Parathyroid adenoma (tissue), 2 donors: ENCODE measurements around the gene MRPS11.

Source experiments
- H2AFZ ChIP-seq: fragments of 300-600 bp; sonication (generic); one replicate; pipeline ENCODE4 v1.7.0; 2017; ENCODE audit warnings: antibody characterized with exemption, mild to moderate bottlenecking
- H3K27ac ChIP-seq: fragments of 300-600 bp; sonication (generic); one replicate; pipeline ENCODE4 v1.7.0; 2017
- H3K27me3 ChIP-seq: fragments of 300-600 bp; sonication (generic); one replicate; pipeline ENCODE4 v1.7.0; 2017; ENCODE audit warnings: low read length; ENCODE audit not compliant: control insufficient read depth, insufficient read depth
- H3K36me3 ChIP-seq: fragments of 300-600 bp; sonication (generic); one replicate; pipeline ENCODE4 v1.7.0; 2017; ENCODE audit warnings: low read length; ENCODE audit not compliant: control insufficient read depth, insufficient read depth
- H3K4me1 ChIP-seq: fragments of 300-600 bp; sonication (generic); one replicate; pipeline ENCODE4 v1.7.0; 2017; ENCODE audit warnings: control low read depth
- H3K4me2 ChIP-seq: fragments of 300-600 bp; sonication (generic); one replicate; pipeline ENCODE4 v1.7.0; 2017; ENCODE audit warnings: low read length
- H3K4me3 ChIP-seq: fragments of 300-600 bp; sonication (generic); one replicate; pipeline ENCODE4 v1.7.0; 2017; ENCODE audit warnings: low read depth, low read length
- H3K79me2 ChIP-seq: fragments of 300-600 bp; sonication (generic); one replicate; pipeline ENCODE4 v1.7.0; 2017; ENCODE audit warnings: control low read depth
- H3K9ac ChIP-seq: fragments of 300-600 bp; sonication (generic); one replicate; pipeline ENCODE4 v1.7.0; 2017; ENCODE audit warnings: mild to moderate bottlenecking
- H3K9me3 ChIP-seq: fragments of 300-600 bp; sonication (generic); one replicate; pipeline ENCODE4 v1.7.0; 2017; ENCODE audit warnings: low read length; ENCODE audit not compliant: control insufficient read depth
- TF ChIP-seq, protein P1 (sequence below): fragments of 300-600 bp; sonication (generic); IDR thresholded peaks from one replicate; pipeline ENCODE4 v1.7.0; 2017; ENCODE audit warnings: antibody characterized with exemption, mild to moderate bottlenecking
- donor health status: primary hyperparathyroidism.

Gene MRPS11

GRCh38 chr15:88447206-88447605, 20.3 kb upstream of the MRPS11 start:
- Histone ChIP-seq H3K79me2 (no peaks in the 10 kb centered on the region), H3K27me3 (no peaks in the 10 kb centered on the region), H3K9ac (no peak overlapping the region), H3K9me3 (no peaks in the 10 kb centered on the region), H2AFZ (no peak overlapping the region), H3K4me3 (no peak overlapping the region), H3K36me3 (no peaks in the 10 kb centered on the region), H3K27ac (no peak overlapping the region), H3K4me2 (no peak overlapping the region), H3K4me1 (no peaks in the 10 kb centered on the region)
- TF ChIP-seq, protein P1, sequence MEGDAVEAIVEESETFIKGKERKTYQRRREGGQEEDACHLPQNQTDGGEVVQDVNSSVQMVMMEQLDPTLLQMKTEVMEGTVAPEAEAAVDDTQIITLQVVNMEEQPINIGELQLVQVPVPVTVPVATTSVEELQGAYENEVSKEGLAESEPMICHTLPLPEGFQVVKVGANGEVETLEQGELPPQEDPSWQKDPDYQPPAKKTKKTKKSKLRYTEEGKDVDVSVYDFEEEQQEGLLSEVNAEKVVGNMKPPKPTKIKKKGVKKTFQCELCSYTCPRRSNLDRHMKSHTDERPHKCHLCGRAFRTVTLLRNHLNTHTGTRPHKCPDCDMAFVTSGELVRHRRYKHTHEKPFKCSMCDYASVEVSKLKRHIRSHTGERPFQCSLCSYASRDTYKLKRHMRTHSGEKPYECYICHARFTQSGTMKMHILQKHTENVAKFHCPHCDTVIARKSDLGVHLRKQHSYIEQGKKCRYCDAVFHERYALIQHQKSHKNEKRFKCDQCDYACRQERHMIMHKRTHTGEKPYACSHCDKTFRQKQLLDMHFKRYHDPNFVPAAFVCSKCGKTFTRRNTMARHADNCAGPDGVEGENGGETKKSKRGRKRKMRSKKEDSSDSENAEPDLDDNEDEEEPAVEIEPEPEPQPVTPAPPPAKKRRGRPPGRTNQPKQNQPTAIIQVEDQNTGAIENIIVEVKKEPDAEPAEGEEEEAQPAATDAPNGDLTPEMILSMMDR, result no peak

- Histone ChIP-seq H3K4me1 (no peaks in the 10 kb centered on the region), H3K4me2 (no peak overlapping the region)
Measured at GRCh38 chr15:88447741-88448140, 19.8 kb upstream of the MRPS11 start.

GRCh38 chr15:88448991-88449461, 18.5 kb upstream of the MRPS11 start:
- Histone ChIP-seq H3K4me3 (no peak overlapping the region), H3K36me3 (no peaks in the 10 kb centered on the region), H3K9ac (no peak overlapping the region), H3K4me1 (no peaks in the 10 kb centered on the region), H3K9me3 (no peaks in the 10 kb centered on the region), H3K79me2 (no peaks in the 10 kb centered on the region), H2AFZ (no peak overlapping the region), H3K27me3 (no peaks in the 10 kb centered on the region), H3K27ac (no peak overlapping the region), H3K4me2 (no peak overlapping the region)
- TF ChIP-seq, protein P1, result no peak

More at GRCh38 chr15:88447741-88448140, 19.8 kb upstream of the MRPS11 start:
- Histone ChIP-seq H3K27ac (no peak overlapping the region), H3K9me3 (no peaks in the 10 kb centered on the region), H3K4me3 (no peak overlapping the region), H3K9ac (no peak overlapping the region), H3K36me3 (no peaks in the 10 kb centered on the region), H3K27me3 (no peaks in the 10 kb centered on the region), H2AFZ (no peak overlapping the region), H3K79me2 (no peaks in the 10 kb centered on the region)
- TF ChIP-seq, protein P1, result no peak

- Histone ChIP-seq H3K36me3 (no peaks in the 10 kb centered on the region), H3K9ac (no peak overlapping the region), H3K4me2 (no peak overlapping the region), H3K9me3 (no peaks in the 10 kb centered on the region), H3K4me3 (no peak overlapping the region), H2AFZ (no peak overlapping the region), H3K27ac (no peak overlapping the region), H3K79me2 (no peaks in the 10 kb centered on the region), H3K27me3 (no peaks in the 10 kb centered on the region), H3K4me1 (no peaks in the 10 kb centered on the region)
- TF ChIP-seq, protein P1, result no peak
Measured at GRCh38 chr15:88449581-88449980, 17.9 kb upstream of the MRPS11 start.

DNA sequence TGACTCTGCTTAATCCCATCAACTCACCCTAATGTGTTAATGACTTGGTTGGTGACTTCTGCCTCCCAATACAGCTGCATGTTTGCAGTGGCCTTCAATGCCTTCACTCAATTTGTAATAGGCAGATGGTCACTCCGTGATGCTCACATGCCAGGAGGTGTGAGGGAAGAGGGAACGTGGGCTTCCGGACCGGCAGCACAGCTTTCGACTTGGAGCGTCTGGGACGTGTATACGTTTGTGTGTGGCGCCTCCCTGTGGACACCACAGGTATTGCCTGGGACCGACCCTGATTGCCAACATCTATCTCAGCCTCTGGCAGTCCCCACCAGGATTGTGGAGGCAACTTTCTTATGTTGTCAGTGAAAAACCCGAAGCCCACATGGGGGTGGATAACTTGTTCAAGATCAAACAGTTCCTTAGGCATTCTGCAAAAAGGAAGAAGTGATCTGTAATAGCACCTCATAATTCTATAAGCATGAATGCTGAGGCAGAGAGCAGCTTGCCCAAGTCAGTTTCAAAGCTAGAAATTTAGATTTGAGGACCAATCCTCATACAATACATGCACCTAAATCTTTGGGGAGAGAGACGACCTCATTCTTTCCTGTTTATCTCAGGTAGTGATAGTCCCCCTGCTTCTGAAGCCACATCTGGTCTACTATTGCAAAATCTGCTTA, 17.2 kb upstream of the MRPS11 start:
- H3K27ac ChIP-seq, result no peak overlapping the region
- H3K36me3 ChIP-seq, result no peaks in the 10 kb centered on the region
- H3K9ac ChIP-seq, result no peak overlapping the region
- TF ChIP-seq, protein P1, result peak; percentile 12
- no peak overlapping the region for H3K4me3 ChIP-seq
- H2AFZ ChIP-seq, result no peak overlapping the region
- no peaks in the 10 kb centered on the region for H3K79me2 ChIP-seq
- H3K4me1 ChIP-seq, result no peaks in the 10 kb centered on the region
- H3K27me3 ChIP-seq, result no peaks in the 10 kb centered on the region
- no peaks in the 10 kb centered on the region for H3K9me3 ChIP-seq
- no peak overlapping the region for H3K4me2 ChIP-seq
